ENCODE measurements around the gene CHRM2. TPM values are rescaled to one million over a fixed set of nuclear protein-coding genes. Genes with fewer than 3 reads are reported as not detected.

Gene CHRM2
- total RNA-seq, 6 donors from 2014 or later = 1.3 to 8.5 (median 3.0) TPM

- no peak overlapping the region for H3K4me3 ChIP-seq
- no peak overlapping the region for H3K27ac ChIP-seq
- ATAC-seq (ENCODE audit: low FRiP score in 2 of 2) = no peak
- no peaks in the 10 kb centered on the region for H3K27me3 ChIP-seq
- DNase-seq = no peak
- no peaks in the 10 kb centered on the region for H3K9me3 ChIP-seq
- no peak for TF ChIP-seq POLR2A (IDR thresholded peaks at IDR 0.05)
- TF ChIP-seq EP300 (IDR thresholded peaks at IDR 0.05) = no peak
- TF ChIP-seq CTCF (IDR thresholded peaks at IDR 0.05) = no peak
- no peak for TF ChIP-seq POLR2AphosphoS5 (IDR thresholded peaks at IDR 0.05)
- H3K4me1 ChIP-seq = no peaks in the 10 kb centered on the region
- no peaks in the 10 kb centered on the region for H3K36me3 ChIP-seq
Measured at GRCh38 chr7:136947347-136947746, 78.9 kb downstream of the CHRM2 start.

- WGBS, 2 donors = 79 to 91% methylated on average over 3 of the region's 3 CpGs
- TF ChIP-seq CTCF (IDR thresholded peaks at IDR 0.05) (no peak), POLR2AphosphoS5 (IDR thresholded peaks at IDR 0.05) (no peak), EP300 (IDR thresholded peaks at IDR 0.05) (no peak), POLR2A (IDR thresholded peaks at IDR 0.05) (no peak)
- no peak overlapping the region for H3K4me3 ChIP-seq
- ATAC-seq (ENCODE audit: low FRiP score in 2 of 2) = no peak
- no peak for DNase-seq
- no peaks in the 10 kb centered on the region for H3K4me1 ChIP-seq
- no peaks in the 10 kb centered on the region for H3K9me3 ChIP-seq
- no peak overlapping the region for H3K27ac ChIP-seq
- no peaks in the 10 kb centered on the region for H3K36me3 ChIP-seq
- H3K27me3 ChIP-seq = no peaks in the 10 kb centered on the region
Measured at GRCh38 chr7:136950331-136950730, 81.9 kb downstream of the CHRM2 start.

GRCh38 chr7:136953386-136953785, 84.9 kb downstream of the CHRM2 start:
- 79 to 92% methylated on average over 3 of the region's 3 CpGs for WGBS, 2 donors

GRCh38 chr7:136956232-136956631, 87.8 kb downstream of the CHRM2 start:
- Histone ChIP-seq H3K27me3 (no peaks in the 10 kb centered on the region), H3K4me3 (no peak overlapping the region), H3K27ac (no peak overlapping the region), H3K4me1 (peaks cover 0 to 2% (median 0%) of the 10 kb centered on the region in 4 donors), H3K9me3 (no peaks in the 10 kb centered on the region), H3K36me3 (no peaks in the 10 kb centered on the region)
- DNase-seq = no peak
- WGBS, 2 donors = 78 to 85% methylated on average over 1 of the region's 1 CpG
- TF ChIP-seq CTCF (IDR thresholded peaks at IDR 0.05) = no peak
- no peak for TF ChIP-seq POLR2AphosphoS5 (IDR thresholded peaks at IDR 0.05)
- TF ChIP-seq EP300 (IDR thresholded peaks at IDR 0.05) = no peak
- TF ChIP-seq POLR2A (IDR thresholded peaks at IDR 0.05) = no peak
- no peak for ATAC-seq (ENCODE audit: low FRiP score in 2 of 2)

More at GRCh38 chr7:136953386-136953785, 84.9 kb downstream of the CHRM2 start:
- DNase-seq = no peak
- TF ChIP-seq CTCF (IDR thresholded peaks at IDR 0.05) (no peak), EP300 (IDR thresholded peaks at IDR 0.05) (no peak), POLR2AphosphoS5 (IDR thresholded peaks at IDR 0.05) (no peak), POLR2A (IDR thresholded peaks at IDR 0.05) (no peak)
- no peak for ATAC-seq (ENCODE audit: low FRiP score in 2 of 2)
- no peaks in the 10 kb centered on the region for H3K36me3 ChIP-seq
- no peak overlapping the region for H3K27ac ChIP-seq
- no peak overlapping the region for H3K4me3 ChIP-seq
- H3K4me1 ChIP-seq = peaks cover 0 to 2% (median 0%) of the 10 kb centered on the region in 4 donors
- no peaks in the 10 kb centered on the region for H3K9me3 ChIP-seq
- no peaks in the 10 kb centered on the region for H3K27me3 ChIP-seq

- no peak for TF ChIP-seq CTCF (IDR thresholded peaks at IDR 0.05)
- ATAC-seq (ENCODE audit: low FRiP score in 2 of 2) (no peak), DNase-seq (no peak)
- H3K9me3 ChIP-seq = no peaks in the 10 kb centered on the region
- H3K4me1 ChIP-seq = peaks cover 0 to 2% (median 0%) of the 10 kb centered on the region in 4 donors
- H3K4me3 ChIP-seq = no peak overlapping the region
- WGBS, 2 donors = 58 to 61% methylated on average over 3 of the region's 3 CpGs
- no peaks in the 10 kb centered on the region for H3K36me3 ChIP-seq
- no peak overlapping the region for H3K27ac ChIP-seq
- no peaks in the 10 kb centered on the region for H3K27me3 ChIP-seq
Measured at GRCh38 chr7:136956671-136957070, 88.2 kb downstream of the CHRM2 start.

Data from upper lobe of left lung (tissue), 6 donors.